SU-DHL-6 (cell line): ENCODE measurements around the gene ADGRG7.

Experiments used
- H2AFZ ChIP-seq: fragments of 200-600 bp; sonication (generic); 2 replicates; pipeline ENCODE4 v1.6.1; 2014; ENCODE audit warnings: low read depth, mild to moderate bottlenecking, moderate library complexity, mixed read lengths, antibody characterized with exemption, low read length; ENCODE audit not compliant: severe bottlenecking
- H3F3A ChIP-seq: fragments of 200-600 bp; shearing (Covaris generic); 2 replicates; pipeline ENCODE4 v1.6.0; 2016; ENCODE audit warnings: antibody characterized with exemption, mild to moderate bottlenecking; ENCODE audit not compliant: insufficient read depth
- H3K27ac ChIP-seq: fragments of 200-600 bp; sonication (generic); 2 replicates; pipeline ENCODE4 v1.5.1; 2016; ENCODE audit warnings: low read depth, mild to moderate bottlenecking, low read length, moderate library complexity, mixed read lengths
- H3K27me3 ChIP-seq: fragments of 200-600 bp; sonication (generic), shearing (Covaris generic); 2 replicates; pipeline ENCODE4 v1.6.0; 2014; ENCODE audit warnings: mild to moderate bottlenecking, low read length
- H3K36me3 ChIP-seq: fragments of 200-600 bp; sonication (generic); 2 replicates; pipeline ENCODE4 v1.6.1; 2014; ENCODE audit warnings: mild to moderate bottlenecking, low read length, mixed read lengths
- H3K4me2 ChIP-seq: fragments of 300-600, 200-600 bp; shearing (Covaris generic), sonication (generic); 2 replicates; pipeline ENCODE4 v1.6.0; 2014; ENCODE audit warnings: low read length, low read depth, mild to moderate bottlenecking; ENCODE audit not compliant: poor library complexity, severe bottlenecking
- H3K4me3 ChIP-seq: fragments of 200-600 bp; sonication (generic); 2 replicates; pipeline ENCODE4 v1.5.1; 2014; ENCODE audit warnings: antibody characterized with exemption, low read length, mild to moderate bottlenecking, mixed read lengths; ENCODE audit not compliant: insufficient read depth, poor library complexity, severe bottlenecking
- H3K79me2 ChIP-seq: fragments of 200-600 bp; sonication (generic); 2 replicates; pipeline ENCODE4 v1.6.1; 2014; ENCODE audit warnings: mild to moderate bottlenecking, low read length, moderate library complexity; ENCODE audit not compliant: insufficient read depth
- H3K9ac ChIP-seq: fragments of 200-600 bp; sonication (generic); 2 replicates; pipeline ENCODE4 v1.7.0; 2014; ENCODE audit warnings: mild to moderate bottlenecking, low read length
- H3K9me2 ChIP-seq: fragments of 200-600 bp; sonication (generic); replicated peaks from 2 replicates; pipeline ENCODE4 v1.6.1; 2014; ENCODE audit warnings: low read length; ENCODE audit not compliant: insufficient read depth
- H3K9me3 ChIP-seq: fragments of 200-600 bp; sonication (generic); 2 replicates; pipeline ENCODE4 v1.6.1; 2014; ENCODE audit warnings: low read length, mixed read lengths; ENCODE audit not compliant: insufficient read depth
- H4K20me1 ChIP-seq: fragments of 200-600 bp; sonication (generic); 2 replicates; pipeline ENCODE4 v1.6.1; 2014; ENCODE audit warnings: low read depth, mild to moderate bottlenecking, antibody characterized with exemption, low read length, moderate library complexity, mixed read lengths
- CTCF ChIP-seq: fragments of 200-600 bp; sonication (generic); IDR thresholded peaks from one replicate; pipeline ENCODE4 v1.5.1; 2017; ENCODE audit warnings: antibody characterized with exemption, mild to moderate bottlenecking, low read length, moderate library complexity; ENCODE audit not compliant: insufficient read depth, poor library complexity, severe bottlenecking
- EZH2phosphoT487 ChIP-seq: fragments of 200-600 bp; sonication (generic), shearing (Covaris generic); conservative IDR thresholded peaks from 2 replicates; pipeline ENCODE4 v1.6.1; 2018; ENCODE audit warnings: mild to moderate bottlenecking, antibody characterized with exemption, low read length, moderate library complexity, mixed read lengths

Gene ADGRG7

GRCh38 chr3:100717063-100717462, 107.7 kb downstream of the ADGRG7 start:
- H3K4me2 ChIP-seq = no peak overlapping the region
- H3K79me2 ChIP-seq = peaks cover 87% of the 10 kb centered on the region
- H3K36me3 ChIP-seq = peaks cover 52% of the 10 kb centered on the region

GRCh38 chr3:100717637-100718487, 108.5 kb downstream of the ADGRG7 start:
- H3K9me2 ChIP-seq = no peaks in the 10 kb centered on the region
- no peak overlapping the region for H3K27ac ChIP-seq
- no peak overlapping the region for H3K9ac ChIP-seq
- H3K9me3 ChIP-seq = no peaks in the 10 kb centered on the region
- H3K36me3 ChIP-seq = peaks cover 59% of the 10 kb centered on the region
- peaks cover 20% of the 10 kb centered on the region; the same call in 1 of the 2 replicates for H4K20me1 ChIP-seq
- TF ChIP-seq CTCF = no peak
- no peak for TF ChIP-seq EZH2phosphoT487
- peaks cover 79% of the 10 kb centered on the region for H3K79me2 ChIP-seq
- H3K27me3 ChIP-seq = no peaks in the 10 kb centered on the region
- peaks cover 3% of the 10 kb centered on the region; the same call in 1 of the 2 replicates for H3F3A ChIP-seq
- H2AFZ ChIP-seq = no peak overlapping the region
- no peak overlapping the region for H3K4me3 ChIP-seq
- H3K4me2 ChIP-seq = no peak overlapping the region

More at GRCh38 chr3:100717063-100717462, 107.7 kb downstream of the ADGRG7 start:
- TF ChIP-seq EZH2phosphoT487 (no peak), CTCF (no peak)
- no peak overlapping the region for H3K4me3 ChIP-seq
- no peak overlapping the region for H2AFZ ChIP-seq
- no peaks in the 10 kb centered on the region for H3K9me3 ChIP-seq
- H4K20me1 ChIP-seq = peaks cover 21% of the 10 kb centered on the region; the same call in 1 of the 2 replicates
- H3K27ac ChIP-seq = no peak overlapping the region
- H3F3A ChIP-seq = no peaks in the 10 kb centered on the region
- H3K9ac ChIP-seq = no peak overlapping the region
- H3K27me3 ChIP-seq = no peaks in the 10 kb centered on the region
- no peaks in the 10 kb centered on the region for H3K9me2 ChIP-seq

GRCh38 chr3:100719136-100719535, 109.7 kb downstream of the ADGRG7 start:
- TF ChIP-seq CTCF (no peak), EZH2phosphoT487 (no peak)
- Histone ChIP-seq H3K79me2 (peaks cover 70% of the 10 kb centered on the region), H3K4me3 (no peak overlapping the region), H3K36me3 (peaks cover 61% of the 10 kb centered on the region), H3K9me3 (no peaks in the 10 kb centered on the region), H2AFZ (no peak overlapping the region), H3K27ac (no peak overlapping the region), H3F3A (peaks cover 3% of the 10 kb centered on the region; the same call in 1 of the 2 replicates), H3K9me2 (no peaks in the 10 kb centered on the region), H3K4me2 (no peak overlapping the region), H4K20me1 (peaks cover 20% of the 10 kb centered on the region; the same call in 1 of the 2 replicates), H3K27me3 (no peaks in the 10 kb centered on the region), H3K9ac (no peak overlapping the region)
